ENCODE results near the gene PPP6R2. TPM values are rescaled to one million over a fixed set of nuclear protein-coding genes. Genes with fewer than 3 reads are reported as not detected.

The PPP6R2 gene
- total and polyA plus RNA-seq, 9 of the 15 experiments (the other 6 are each of a cell fraction or from before 2014, with no cell fraction given) = 0.32 to 39.8 (median 21.4) TPM

DNA sequence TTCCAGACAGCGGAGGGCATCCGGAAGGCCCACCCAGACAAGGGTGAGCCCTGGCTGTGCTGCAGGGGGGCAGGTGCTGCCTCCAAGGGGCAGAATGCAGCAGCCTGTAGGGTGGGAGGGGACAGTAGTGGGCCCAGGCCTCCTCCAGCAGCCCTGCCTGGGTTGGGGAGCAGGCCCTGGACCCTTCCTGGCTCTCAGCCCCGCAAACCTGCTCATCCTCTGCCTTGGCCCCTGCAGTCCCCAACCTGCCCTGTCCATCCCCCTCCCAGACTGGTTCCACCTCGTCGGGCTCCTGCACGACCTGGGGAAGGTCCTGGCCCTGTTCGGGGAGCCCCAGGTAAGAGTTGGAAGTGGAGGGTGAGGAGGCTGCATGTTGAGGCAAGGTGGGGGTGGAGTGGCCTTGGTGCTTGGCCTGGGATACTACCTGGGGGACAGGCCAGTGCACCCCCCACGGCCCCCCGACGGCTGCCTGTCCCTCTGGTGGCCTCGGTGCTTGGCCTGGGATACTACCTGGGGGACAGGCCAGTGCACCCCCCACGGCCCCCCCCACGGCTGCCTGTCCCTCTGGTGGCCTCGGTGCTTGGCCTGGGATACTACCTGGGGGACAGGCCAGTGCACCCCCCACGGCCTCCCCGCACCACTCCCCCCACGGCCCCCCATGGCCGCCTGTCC is 145.0 kb downstream of the PPP6R2 start (continued):
- TF ChIP-seq, protein P1, sequence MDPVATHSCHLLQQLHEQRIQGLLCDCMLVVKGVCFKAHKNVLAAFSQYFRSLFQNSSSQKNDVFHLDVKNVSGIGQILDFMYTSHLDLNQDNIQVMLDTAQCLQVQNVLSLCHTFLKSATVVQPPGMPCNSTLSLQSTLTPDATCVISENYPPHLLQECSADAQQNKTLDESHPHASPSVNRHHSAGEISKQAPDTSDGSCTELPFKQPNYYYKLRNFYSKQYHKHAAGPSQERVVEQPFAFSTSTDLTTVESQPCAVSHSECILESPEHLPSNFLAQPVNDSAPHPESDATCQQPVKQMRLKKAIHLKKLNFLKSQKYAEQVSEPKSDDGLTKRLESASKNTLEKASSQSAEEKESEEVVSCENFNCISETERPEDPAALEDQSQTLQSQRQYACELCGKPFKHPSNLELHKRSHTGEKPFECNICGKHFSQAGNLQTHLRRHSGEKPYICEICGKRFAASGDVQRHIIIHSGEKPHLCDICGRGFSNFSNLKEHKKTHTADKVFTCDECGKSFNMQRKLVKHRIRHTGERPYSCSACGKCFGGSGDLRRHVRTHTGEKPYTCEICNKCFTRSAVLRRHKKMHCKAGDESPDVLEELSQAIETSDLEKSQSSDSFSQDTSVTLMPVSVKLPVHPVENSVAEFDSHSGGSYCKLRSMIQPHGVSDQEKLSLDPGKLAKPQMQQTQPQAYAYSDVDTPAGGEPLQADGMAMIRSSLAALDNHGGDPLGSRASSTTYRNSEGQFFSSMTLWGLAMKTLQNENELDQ (CRISPR knock-in tag; IDR thresholded peaks at IDR 0.05; ENCODE audit: borderline replicate concordance) = no peak
- TF ChIP-seq ZNF143 (CRISPR knock-in tag; IDR thresholded peaks at IDR 0.05) (no peak), ZNF445 (CRISPR knock-in tag; IDR thresholded peaks at IDR 0.05; ENCODE audit: low read depth) (no peak), RFX1 (IDR thresholded peaks at IDR 0.05) (no peak), STAT5B (CRISPR knock-in tag; IDR thresholded peaks at IDR 0.05) (no peak), RBM14 (IDR thresholded peaks at IDR 0.05; ENCODE audit: borderline replicate concordance, insufficient read depth, low read depth, low read length) (no peak), ZNF354B (CRISPR knock-in tag; IDR thresholded peaks at IDR 0.05) (no peak), RBM17 (IDR thresholded peaks at IDR 0.05; ENCODE audit: borderline replicate concordance, low read depth, low read length) (no peak), CBFB (CRISPR knock-in tag; IDR thresholded peaks at IDR 0.05) (no peak)
- TF ChIP-seq, protein P2, sequence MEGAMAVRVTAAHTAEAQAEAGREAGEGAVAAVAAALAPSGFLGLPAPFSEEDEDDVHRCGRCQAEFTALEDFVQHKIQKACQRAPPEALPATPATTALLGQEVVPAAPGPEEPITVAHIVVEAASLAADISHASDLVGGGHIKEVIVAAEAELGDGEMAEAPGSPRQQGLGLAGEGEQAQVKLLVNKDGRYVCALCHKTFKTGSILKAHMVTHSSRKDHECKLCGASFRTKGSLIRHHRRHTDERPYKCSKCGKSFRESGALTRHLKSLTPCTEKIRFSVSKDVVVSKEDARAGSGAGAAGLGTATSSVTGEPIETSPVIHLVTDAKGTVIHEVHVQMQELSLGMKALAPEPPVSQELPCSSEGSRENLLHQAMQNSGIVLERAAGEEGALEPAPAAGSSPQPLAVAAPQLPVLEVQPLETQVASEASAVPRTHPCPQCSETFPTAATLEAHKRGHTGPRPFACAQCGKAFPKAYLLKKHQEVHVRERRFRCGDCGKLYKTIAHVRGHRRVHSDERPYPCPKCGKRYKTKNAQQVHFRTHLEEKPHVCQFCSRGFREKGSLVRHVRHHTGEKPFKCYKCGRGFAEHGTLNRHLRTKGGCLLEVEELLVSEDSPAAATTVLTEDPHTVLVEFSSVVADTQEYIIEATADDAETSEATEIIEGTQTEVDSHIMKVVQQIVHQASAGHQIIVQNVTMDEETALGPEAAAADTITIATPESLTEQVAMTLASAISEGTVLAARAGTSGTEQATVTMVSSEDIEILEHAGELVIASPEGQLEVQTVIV (CRISPR knock-in tag; IDR thresholded peaks at IDR 0.05; ENCODE audit: borderline replicate concordance) = no peak
- TF ChIP-seq, protein P3, sequence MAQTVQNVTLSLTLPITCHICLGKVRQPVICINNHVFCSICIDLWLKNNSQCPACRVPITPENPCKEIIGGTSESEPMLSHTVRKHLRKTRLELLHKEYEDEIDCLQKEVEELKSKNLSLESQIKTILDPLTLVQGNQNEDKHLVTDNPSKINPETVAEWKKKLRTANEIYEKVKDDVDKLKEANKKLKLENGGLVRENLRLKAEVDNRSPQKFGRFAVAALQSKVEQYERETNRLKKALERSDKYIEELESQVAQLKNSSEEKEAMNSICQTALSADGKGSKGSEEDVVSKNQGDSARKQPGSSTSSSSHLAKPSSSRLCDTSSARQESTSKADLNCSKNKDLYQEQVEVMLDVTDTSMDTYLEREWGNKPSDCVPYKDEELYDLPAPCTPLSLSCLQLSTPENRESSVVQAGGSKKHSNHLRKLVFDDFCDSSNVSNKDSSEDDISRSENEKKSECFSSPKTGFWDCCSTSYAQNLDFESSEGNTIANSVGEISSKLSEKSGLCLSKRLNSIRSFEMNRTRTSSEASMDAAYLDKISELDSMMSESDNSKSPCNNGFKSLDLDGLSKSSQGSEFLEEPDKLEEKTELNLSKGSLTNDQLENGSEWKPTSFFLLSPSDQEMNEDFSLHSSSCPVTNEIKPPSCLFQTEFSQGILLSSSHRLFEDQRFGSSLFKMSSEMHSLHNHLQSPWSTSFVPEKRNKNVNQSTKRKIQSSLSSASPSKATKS (CRISPR knock-in tag; IDR thresholded peaks at IDR 0.05) = no peak
- TF ChIP-seq, protein P4, sequence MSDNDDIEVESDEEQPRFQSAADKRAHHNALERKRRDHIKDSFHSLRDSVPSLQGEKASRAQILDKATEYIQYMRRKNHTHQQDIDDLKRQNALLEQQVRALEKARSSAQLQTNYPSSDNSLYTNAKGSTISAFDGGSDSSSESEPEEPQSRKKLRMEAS (CRISPR knock-in tag; IDR thresholded peaks at IDR 0.05) = no peak
